Suppressor macrophage treated with lipopolysaccharide for 1 hour (primary cell): ENCODE data around the gene ATPAF2.

Experiments used
- DNase-seq, 3 donors: peaks; one replicate each; pipeline ENCODE4 v3.0.0-alpha.2; 2020 to 2022

ATPAF2 gene

GRCh38 chr17:18038149-18038850 is 668 bp downstream of the ATPAF2 start:
- peak; percentile 46 to 70 (median 60) for DNase-seq

GRCh38 chr17:18037486-18037885 is 1.5 kb downstream of the ATPAF2 start:
- peak; percentile 51 to 75 (median 60) for DNase-seq

GRCh38 chr17:18035704-18036103 is 3.3 kb downstream of the ATPAF2 start:
- no peak for DNase-seq

- peak; percentile 88 to 95 (median 94) for DNase-seq
These were observed 5.4 kb downstream of the ATPAF2 start for GRCh38 chr17:18033442-18034099.

GRCh38 chr17:18031955-18032354 is 7.0 kb downstream of the ATPAF2 start:
- peak; percentile 53 to 58 (median 56) for DNase-seq

- no peak for DNase-seq
These were observed 9.9 kb downstream of the ATPAF2 start for GRCh38 chr17:18028952-18029540.

- DNase-seq: no peak
These were observed 10.6 kb downstream of the ATPAF2 start for GRCh38 chr17:18028114-18028951.

- DNase-seq: no peak
These were observed 11.7 kb downstream of the ATPAF2 start for GRCh38 chr17:18027280-18027679.

- DNase-seq: peak; percentile 89 to 94 (median 89)
These were observed 12.8 kb downstream of the ATPAF2 start for GRCh38 chr17:18025945-18026776.

GRCh38 chr17:18025241-18025944 is 13.6 kb downstream of the ATPAF2 start:
- DNase-seq: peak; percentile 91 to 97 (median 94)

- DNase-seq: no peak
These were observed 17.6 kb downstream of the ATPAF2 start for GRCh38 chr17:18021372-18021771.

GRCh38 chr17:18020971-18021370 is 18.0 kb downstream of the ATPAF2 start:
- DNase-seq: no peak

- DNase-seq: no peak
These were observed 19.2 kb downstream of the ATPAF2 start for GRCh38 chr17:18019838-18020154.

GRCh38 chr17:18018411-18018921 is 20.5 kb downstream of the ATPAF2 start:
- no peak for DNase-seq

GRCh38 chr17:18017958-18018357 is 21.0 kb downstream of the ATPAF2 start:
- no peak for DNase-seq

- DNase-seq: no peak
These were observed 22.5 kb downstream of the ATPAF2 start for GRCh38 chr17:18016426-18016825.

GRCh38 chr17:18015593-18015992 is 23.4 kb downstream of the ATPAF2 start:
- no peak for DNase-seq

GRCh38 chr17:18014006-18014405 is 25.0 kb downstream of the ATPAF2 start:
- DNase-seq: no peak

GRCh38 chr17:18011286-18011685 is 27.7 kb downstream of the ATPAF2 start:
- no peak for DNase-seq

GRCh38 chr17:18009609-18010420 is 29.2 kb downstream of the ATPAF2 start:
- no peak for DNase-seq
